ENCODE measurements around the gene RND2. TPM values are rescaled to one million over a fixed set of nuclear protein-coding genes. Genes with fewer than 3 reads are reported as not detected.

The RND2 gene
- polyA plus RNA-seq, 1 donor (not counting 4 experiments of a cell fraction or from before 2014, with no cell fraction given), result 0.12 TPM

- H3K79me2 ChIP-seq (ENCODE audit: control insufficient read depth, insufficient read depth, low read length), result no peaks in the 10 kb centered on the region
- H4K20me1 ChIP-seq (ENCODE audit: control insufficient read depth, extremely low read depth, insufficient read depth, low read length), result no peaks in the 10 kb centered on the region
- no peaks in the 10 kb centered on the region for H3K9me1 ChIP-seq (ENCODE audit: control insufficient read depth, extremely low read depth, insufficient read depth, low read length)
- H3K4me1 ChIP-seq (ENCODE audit: control insufficient read depth, extremely low read depth, insufficient read depth, low read length), result no peaks in the 10 kb centered on the region
- no peaks in the 10 kb centered on the region for H3K9me3 ChIP-seq (ENCODE audit: control insufficient read depth, low read depth, low read length)
- TF ChIP-seq EZH2 (IDR thresholded peaks at IDR 0.05; ENCODE audit: low read length) (no peak), CTCF (optimal IDR thresholded peaks at IDR 0.05 in 1 of 3, IDR thresholded peaks at IDR 0.05 in 1 of 3, conservative IDR thresholded peaks at IDR 0.05 in 1 of 3; ENCODE audit: extremely low read depth in 1 of 3, insufficient read depth in 2 of 3, low read length in 3 of 3) (no peak)
- H3K4me2 ChIP-seq (ENCODE audit: control insufficient read depth, extremely low read depth, insufficient read depth, low read depth, low read length), result no peak overlapping the region
- peaks cover 0 to 5% of the 10 kb centered on the region in 2 experiments for H3K36me3 ChIP-seq (ENCODE audit: control insufficient read depth in 2 of 2, extremely low read depth in 1 of 2, insufficient read depth in 2 of 2, low read length in 2 of 2)
- H3K4me3 ChIP-seq (ENCODE audit: control insufficient read depth in 2 of 3, extremely low read depth in 1 of 3, insufficient read depth in 2 of 3, low read depth in 1 of 3, low read length in 3 of 3), result no peak overlapping the region
- H3K27me3 ChIP-seq (ENCODE audit: control insufficient read depth, extremely low read depth, insufficient read depth, low read length), result no peaks in the 10 kb centered on the region
- no peak for FAIRE-seq
- no peak overlapping the region for H3K27ac ChIP-seq (ENCODE audit: control insufficient read depth, insufficient read depth, low read length)
- H3K9ac ChIP-seq (ENCODE audit: control insufficient read depth, extremely low read depth, insufficient read depth, low read length), result no peak overlapping the region
- dilution Hi-C loops (cut with MboI; ENCODE audit: extremely low pct_ligation_motif_present, low sequenced_read_pairs), result no loop called here
- no peak overlapping the region for H2AFZ ChIP-seq (ENCODE audit: control insufficient read depth, low read length)
- DNase-seq (ENCODE audit: low read depth, low spot score), result no peak
These were observed 43.7 kb downstream of the RND2 start for GRCh38 chr17:43068570-43069367.

GRCh38 chr17:43069368-43069898, 44.4 kb downstream of the RND2 start:
- dilution Hi-C loops (cut with MboI; ENCODE audit: extremely low pct_ligation_motif_present, low sequenced_read_pairs), result no loop called here

More at GRCh38 chr17:43069368-43069898, 44.4 kb downstream of the RND2 start:
- Histone ChIP-seq H3K9me1 (ENCODE audit: control insufficient read depth, extremely low read depth, insufficient read depth, low read length) (no peaks in the 10 kb centered on the region), H3K9me3 (ENCODE audit: control insufficient read depth, low read depth, low read length) (no peaks in the 10 kb centered on the region), H3K27ac (ENCODE audit: control insufficient read depth, insufficient read depth, low read length) (no peak overlapping the region), H3K4me1 (ENCODE audit: control insufficient read depth, extremely low read depth, insufficient read depth, low read length) (no peaks in the 10 kb centered on the region), H2AFZ (ENCODE audit: control insufficient read depth, low read length) (no peak overlapping the region), H4K20me1 (ENCODE audit: control insufficient read depth, extremely low read depth, insufficient read depth, low read length) (no peaks in the 10 kb centered on the region), H3K9ac (ENCODE audit: control insufficient read depth, extremely low read depth, insufficient read depth, low read length) (no peak overlapping the region), H3K79me2 (ENCODE audit: control insufficient read depth, insufficient read depth, low read length) (no peaks in the 10 kb centered on the region), H3K27me3 (ENCODE audit: control insufficient read depth, extremely low read depth, insufficient read depth, low read length) (no peaks in the 10 kb centered on the region), H3K4me3 (ENCODE audit: control insufficient read depth in 2 of 3, extremely low read depth in 1 of 3, insufficient read depth in 2 of 3, low read depth in 1 of 3, low read length in 3 of 3) (no peak overlapping the region), H3K4me2 (ENCODE audit: control insufficient read depth, extremely low read depth, insufficient read depth, low read depth, low read length) (no peak overlapping the region), H3K36me3 (ENCODE audit: control insufficient read depth in 2 of 2, extremely low read depth in 1 of 2, insufficient read depth in 2 of 2, low read length in 2 of 2) (peaks cover 0 to 9% of the 10 kb centered on the region in 2 experiments)
- FAIRE-seq, result no peak
- TF ChIP-seq EZH2 (IDR thresholded peaks at IDR 0.05; ENCODE audit: low read length) (no peak), CTCF (optimal IDR thresholded peaks at IDR 0.05 in 1 of 3, IDR thresholded peaks at IDR 0.05 in 1 of 3, conservative IDR thresholded peaks at IDR 0.05 in 1 of 3; ENCODE audit: extremely low read depth in 1 of 3, insufficient read depth in 2 of 3, low read length in 3 of 3) (no peak)
- DNase-seq (ENCODE audit: low read depth, low spot score), result no peak

Data from keratinocyte (primary cell).